ENCODE data around the gene HOXC11.

DNA sequence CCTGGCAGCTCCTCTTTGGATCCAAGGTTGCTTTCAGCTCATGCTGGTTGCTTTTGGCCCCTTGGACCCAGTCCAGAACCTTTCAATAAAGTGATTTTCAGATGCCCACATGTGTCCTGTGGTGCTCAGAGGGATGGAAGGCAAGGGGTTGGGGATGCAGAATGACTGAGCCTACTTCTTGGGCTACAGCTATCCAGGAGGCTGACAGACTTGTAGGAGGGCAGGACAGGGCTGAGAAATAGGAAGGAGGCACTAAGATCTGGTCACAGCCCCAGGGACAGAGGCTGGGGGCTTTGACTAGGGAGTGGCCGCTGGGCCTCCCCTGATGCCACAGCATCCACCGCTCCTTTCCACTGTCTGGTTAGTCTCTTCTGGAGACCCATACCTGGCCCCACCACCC, 1.2 kb upstream of the HOXC11 start:
- TF ChIP-seq, protein P1, sequence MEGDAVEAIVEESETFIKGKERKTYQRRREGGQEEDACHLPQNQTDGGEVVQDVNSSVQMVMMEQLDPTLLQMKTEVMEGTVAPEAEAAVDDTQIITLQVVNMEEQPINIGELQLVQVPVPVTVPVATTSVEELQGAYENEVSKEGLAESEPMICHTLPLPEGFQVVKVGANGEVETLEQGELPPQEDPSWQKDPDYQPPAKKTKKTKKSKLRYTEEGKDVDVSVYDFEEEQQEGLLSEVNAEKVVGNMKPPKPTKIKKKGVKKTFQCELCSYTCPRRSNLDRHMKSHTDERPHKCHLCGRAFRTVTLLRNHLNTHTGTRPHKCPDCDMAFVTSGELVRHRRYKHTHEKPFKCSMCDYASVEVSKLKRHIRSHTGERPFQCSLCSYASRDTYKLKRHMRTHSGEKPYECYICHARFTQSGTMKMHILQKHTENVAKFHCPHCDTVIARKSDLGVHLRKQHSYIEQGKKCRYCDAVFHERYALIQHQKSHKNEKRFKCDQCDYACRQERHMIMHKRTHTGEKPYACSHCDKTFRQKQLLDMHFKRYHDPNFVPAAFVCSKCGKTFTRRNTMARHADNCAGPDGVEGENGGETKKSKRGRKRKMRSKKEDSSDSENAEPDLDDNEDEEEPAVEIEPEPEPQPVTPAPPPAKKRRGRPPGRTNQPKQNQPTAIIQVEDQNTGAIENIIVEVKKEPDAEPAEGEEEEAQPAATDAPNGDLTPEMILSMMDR (IDR thresholded peaks at IDR 0.05), result no peak
- TF ChIP-seq EP300 (IDR thresholded peaks at IDR 0.05), result no peak
- no peak for TF ChIP-seq POLR2A (IDR thresholded peaks at IDR 0.05)
- TF ChIP-seq POLR2AphosphoS5 (IDR thresholded peaks at IDR 0.05), result no peak
